HG03196 (cell line): ENCODE data around the gene DACH1.
"Not testable (repeated sequence)": the region's sequence is repeated elsewhere in the genome, so short reads cannot be mapped to it uniquely, and the experiment has no call there.

Experiments
- ATAC-seq: cut with Tn5 transposase; IDR thresholded peaks from one replicate; pipeline ENCODE4 v1.9.1; 2021; ENCODE audit not compliant: unreplicated experiment

Gene DACH1

GRCh38 chr13:71866335-71867130, 471 bp downstream of the DACH1 start:
- no peak for ATAC-seq

GRCh38 chr13:71865874-71866334, 1.1 kb downstream of the DACH1 start:
- no peak for ATAC-seq

- no peak for ATAC-seq
Measured at GRCh38 chr13:71864986-71865873, 1.8 kb downstream of the DACH1 start.

GRCh38 chr13:71864094-71864985, 2.7 kb downstream of the DACH1 start:
- no peak for ATAC-seq

- no peak for ATAC-seq
Measured at GRCh38 chr13:71863254-71863865, 3.6 kb downstream of the DACH1 start.

GRCh38 chr13:71862459-71862943, 4.5 kb downstream of the DACH1 start:
- ATAC-seq: no peak

- no peak for ATAC-seq
Measured at GRCh38 chr13:71861769-71862458, 5.1 kb downstream of the DACH1 start.

GRCh38 chr13:71860547-71861138, 6.4 kb downstream of the DACH1 start:
- ATAC-seq: no peak

- ATAC-seq: no peak
Measured at GRCh38 chr13:71858647-71859046, 8.4 kb downstream of the DACH1 start.

- ATAC-seq: no peak
Measured at GRCh38 chr13:71856548-71857043, 10.4 kb downstream of the DACH1 start.

GRCh38 chr13:71854401-71854800, 12.6 kb downstream of the DACH1 start:
- ATAC-seq: no peak

GRCh38 chr13:71853725-71854124, 13.3 kb downstream of the DACH1 start:
- no peak for ATAC-seq

- no peak for ATAC-seq
Measured at GRCh38 chr13:71852736-71853135, 14.3 kb downstream of the DACH1 start.

- ATAC-seq: no peak
Measured at GRCh38 chr13:71851498-71852409, 15.2 kb downstream of the DACH1 start.

- ATAC-seq: no peak
Measured at GRCh38 chr13:71842003-71842402, 25.0 kb downstream of the DACH1 start.

- no peak for ATAC-seq
Measured at GRCh38 chr13:71838842-71839241, 28.2 kb downstream of the DACH1 start.

- not testable (repeated sequence) for ATAC-seq
Measured at GRCh38 chr13:71837582-71837981, 29.4 kb downstream of the DACH1 start.

- ATAC-seq: no peak
Measured at GRCh38 chr13:71831716-71832115, 35.3 kb downstream of the DACH1 start.
